ENCODE data around the gene MED9. TPM values are rescaled to one million over a fixed set of nuclear protein-coding genes. Genes with fewer than 3 reads are reported as not detected.

The MED9 gene
- polyA plus RNA-seq, 1 donor from 2014 or later = 25.1 TPM

DNA sequence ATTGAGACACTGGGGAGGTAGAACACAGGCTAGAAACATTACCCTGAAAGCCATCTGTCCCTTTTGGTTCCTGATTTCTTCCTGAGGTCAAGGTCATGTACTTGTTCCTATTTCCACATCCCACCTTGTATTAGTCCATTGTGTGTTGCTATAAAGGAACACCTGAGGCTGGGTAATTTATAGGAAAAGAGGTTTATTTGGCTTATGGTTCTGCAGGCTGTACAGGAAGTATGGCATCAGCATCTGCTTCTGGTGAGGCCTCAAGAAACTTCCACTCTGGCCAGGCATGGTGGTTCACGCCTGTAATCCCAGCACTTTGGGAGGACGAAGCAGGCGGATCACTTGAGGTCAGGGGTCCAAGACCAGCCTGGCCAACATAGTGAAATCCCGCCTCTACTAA lies 7.4 kb upstream of the MED9 start:
- no peak overlapping the region for H3K4me2 ChIP-seq (ENCODE audit: low read length)

DNA sequence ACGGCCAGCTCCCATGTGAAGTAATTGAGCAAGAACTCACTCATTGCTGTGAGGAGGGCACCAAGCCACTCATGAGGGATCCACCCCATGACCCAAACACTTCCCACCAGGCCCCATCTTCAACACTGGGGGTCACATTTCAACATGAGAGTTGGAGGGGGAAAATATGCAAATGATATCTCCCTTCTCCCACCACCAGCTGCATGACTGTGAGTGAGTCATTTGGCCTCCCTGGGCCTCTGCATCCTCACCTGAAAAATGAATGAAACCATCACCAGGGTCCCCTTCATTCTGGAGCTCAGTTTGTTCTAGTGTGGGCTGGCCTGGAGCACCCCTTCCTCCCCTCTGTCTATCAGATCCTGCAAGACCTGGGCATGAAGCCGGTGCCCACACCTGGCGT lies 6.8 kb upstream of the MED9 start:
- no peaks in the 10 kb centered on the region for H3K79me2 ChIP-seq (replicated peaks; ENCODE audit: insufficient read depth, low read length)
- H4K20me1 ChIP-seq (ENCODE audit: insufficient read depth) = no peaks in the 10 kb centered on the region
- TF ChIP-seq TAF1 (IDR thresholded peaks at IDR 0.05; ENCODE audit: low read depth) = no peak
- TF ChIP-seq MXI1 (conservative IDR thresholded peaks at IDR 0.05; ENCODE audit: poor library complexity, severe bottlenecking) = no peak
- TF ChIP-seq SMC3 (conservative IDR thresholded peaks at IDR 0.05; ENCODE audit: poor library complexity) = no peak
- TF ChIP-seq, protein P1, sequence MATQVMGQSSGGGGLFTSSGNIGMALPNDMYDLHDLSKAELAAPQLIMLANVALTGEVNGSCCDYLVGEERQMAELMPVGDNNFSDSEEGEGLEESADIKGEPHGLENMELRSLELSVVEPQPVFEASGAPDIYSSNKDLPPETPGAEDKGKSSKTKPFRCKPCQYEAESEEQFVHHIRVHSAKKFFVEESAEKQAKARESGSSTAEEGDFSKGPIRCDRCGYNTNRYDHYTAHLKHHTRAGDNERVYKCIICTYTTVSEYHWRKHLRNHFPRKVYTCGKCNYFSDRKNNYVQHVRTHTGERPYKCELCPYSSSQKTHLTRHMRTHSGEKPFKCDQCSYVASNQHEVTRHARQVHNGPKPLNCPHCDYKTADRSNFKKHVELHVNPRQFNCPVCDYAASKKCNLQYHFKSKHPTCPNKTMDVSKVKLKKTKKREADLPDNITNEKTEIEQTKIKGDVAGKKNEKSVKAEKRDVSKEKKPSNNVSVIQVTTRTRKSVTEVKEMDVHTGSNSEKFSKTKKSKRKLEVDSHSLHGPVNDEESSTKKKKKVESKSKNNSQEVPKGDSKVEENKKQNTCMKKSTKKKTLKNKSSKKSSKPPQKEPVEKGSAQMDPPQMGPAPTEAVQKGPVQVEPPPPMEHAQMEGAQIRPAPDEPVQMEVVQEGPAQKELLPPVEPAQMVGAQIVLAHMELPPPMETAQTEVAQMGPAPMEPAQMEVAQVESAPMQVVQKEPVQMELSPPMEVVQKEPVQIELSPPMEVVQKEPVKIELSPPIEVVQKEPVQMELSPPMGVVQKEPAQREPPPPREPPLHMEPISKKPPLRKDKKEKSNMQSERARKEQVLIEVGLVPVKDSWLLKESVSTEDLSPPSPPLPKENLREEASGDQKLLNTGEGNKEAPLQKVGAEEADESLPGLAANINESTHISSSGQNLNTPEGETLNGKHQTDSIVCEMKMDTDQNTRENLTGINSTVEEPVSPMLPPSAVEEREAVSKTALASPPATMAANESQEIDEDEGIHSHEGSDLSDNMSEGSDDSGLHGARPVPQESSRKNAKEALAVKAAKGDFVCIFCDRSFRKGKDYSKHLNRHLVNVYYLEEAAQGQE (IDR thresholded peaks at IDR 0.05; ENCODE audit: borderline replicate concordance) = no peak
- TF ChIP-seq, protein P2, sequence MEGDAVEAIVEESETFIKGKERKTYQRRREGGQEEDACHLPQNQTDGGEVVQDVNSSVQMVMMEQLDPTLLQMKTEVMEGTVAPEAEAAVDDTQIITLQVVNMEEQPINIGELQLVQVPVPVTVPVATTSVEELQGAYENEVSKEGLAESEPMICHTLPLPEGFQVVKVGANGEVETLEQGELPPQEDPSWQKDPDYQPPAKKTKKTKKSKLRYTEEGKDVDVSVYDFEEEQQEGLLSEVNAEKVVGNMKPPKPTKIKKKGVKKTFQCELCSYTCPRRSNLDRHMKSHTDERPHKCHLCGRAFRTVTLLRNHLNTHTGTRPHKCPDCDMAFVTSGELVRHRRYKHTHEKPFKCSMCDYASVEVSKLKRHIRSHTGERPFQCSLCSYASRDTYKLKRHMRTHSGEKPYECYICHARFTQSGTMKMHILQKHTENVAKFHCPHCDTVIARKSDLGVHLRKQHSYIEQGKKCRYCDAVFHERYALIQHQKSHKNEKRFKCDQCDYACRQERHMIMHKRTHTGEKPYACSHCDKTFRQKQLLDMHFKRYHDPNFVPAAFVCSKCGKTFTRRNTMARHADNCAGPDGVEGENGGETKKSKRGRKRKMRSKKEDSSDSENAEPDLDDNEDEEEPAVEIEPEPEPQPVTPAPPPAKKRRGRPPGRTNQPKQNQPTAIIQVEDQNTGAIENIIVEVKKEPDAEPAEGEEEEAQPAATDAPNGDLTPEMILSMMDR (IDR thresholded peaks at IDR 0.05; ENCODE audit: poor library complexity, severe bottlenecking) = no peak
- TF ChIP-seq POLR2AphosphoS5 (IDR thresholded peaks at IDR 0.05) = no peak
- TF ChIP-seq EP300 (conservative IDR thresholded peaks at IDR 0.05; ENCODE audit: poor library complexity, severe bottlenecking) = no peak
- TF ChIP-seq RAD21 (conservative IDR thresholded peaks at IDR 0.05) = no peak
- no peak for TF ChIP-seq EZH2 (IDR thresholded peaks at IDR 0.05; ENCODE audit: borderline replicate concordance, insufficient read depth, low read length, poor library complexity, severe bottlenecking)

More for the DNA sequence above, 7.4 kb upstream of the MED9 start:
- no peaks in the 10 kb centered on the region for H4K20me1 ChIP-seq (ENCODE audit: insufficient read depth)
- H3K36me3 ChIP-seq (ENCODE audit: insufficient read depth, low read length) = no peaks in the 10 kb centered on the region
- no peak overlapping the region for H3K9ac ChIP-seq (ENCODE audit: low read length)
- H3K27me3 ChIP-seq (ENCODE audit: insufficient read depth, low read depth, low read length) = no peaks in the 10 kb centered on the region
- TF ChIP-seq, protein P2 (IDR thresholded peaks at IDR 0.05; ENCODE audit: poor library complexity, severe bottlenecking) = no peak
- TF ChIP-seq RAD21 (conservative IDR thresholded peaks at IDR 0.05) (no peak), POLR2AphosphoS5 (IDR thresholded peaks at IDR 0.05) (no peak), MXI1 (conservative IDR thresholded peaks at IDR 0.05; ENCODE audit: poor library complexity, severe bottlenecking) (no peak), EZH2 (IDR thresholded peaks at IDR 0.05; ENCODE audit: borderline replicate concordance, insufficient read depth, low read length, poor library complexity, severe bottlenecking) (no peak), SMC3 (conservative IDR thresholded peaks at IDR 0.05; ENCODE audit: poor library complexity) (no peak), TAF1 (IDR thresholded peaks at IDR 0.05; ENCODE audit: low read depth) (no peak), EP300 (conservative IDR thresholded peaks at IDR 0.05; ENCODE audit: poor library complexity, severe bottlenecking) (no peak)
- H3K4me3 ChIP-seq (ENCODE audit: low read length) = no peak overlapping the region
- H2AFZ ChIP-seq (ENCODE audit: low read depth, low read length) = no peak overlapping the region
- no peaks in the 10 kb centered on the region for H3K79me2 ChIP-seq (replicated peaks; ENCODE audit: insufficient read depth, low read length)
- H3K9me2 ChIP-seq (ENCODE audit: insufficient read depth, low read length) = no peaks in the 10 kb centered on the region
- H3K27ac ChIP-seq (ENCODE audit: low read length) = no peak overlapping the region
- no peaks in the 10 kb centered on the region for H3F3A ChIP-seq (ENCODE audit: insufficient read depth, low read length, poor library complexity, severe bottlenecking)
- no peaks in the 10 kb centered on the region for H3K9me3 ChIP-seq (ENCODE audit: low read length)

More for the DNA sequence above, 6.8 kb upstream of the MED9 start:
- Histone ChIP-seq H2AFZ (ENCODE audit: low read depth, low read length) (no peak overlapping the region), H3K9me2 (ENCODE audit: insufficient read depth, low read length) (no peaks in the 10 kb centered on the region), H3K9me3 (ENCODE audit: low read length) (no peaks in the 10 kb centered on the region), H3K36me3 (ENCODE audit: insufficient read depth, low read length) (no peaks in the 10 kb centered on the region), H3K27ac (ENCODE audit: low read length) (no peak overlapping the region), H3K4me3 (ENCODE audit: low read length) (no peak overlapping the region), H3K27me3 (ENCODE audit: insufficient read depth, low read depth, low read length) (no peaks in the 10 kb centered on the region), H3K9ac (ENCODE audit: low read length) (no peak overlapping the region), H3F3A (ENCODE audit: insufficient read depth, low read length, poor library complexity, severe bottlenecking) (no peaks in the 10 kb centered on the region), H3K4me2 (ENCODE audit: low read length) (no peak overlapping the region)

All from neural cell (in vitro differentiated cells).